ENCODE results near the gene E2F8. TPM values are rescaled to one million over a fixed set of nuclear protein-coding genes. Genes with fewer than 3 reads are reported as not detected.
A peak's percentile ranks its signal among the peaks of the same experiment; 100 is the strongest.

The E2F8 gene
- total RNA-seq, 1 experiment from 2014 or later, result 4.7 TPM

- no peak for DNase-seq (ENCODE audit: low read depth)
Observed at GRCh38 chr11:19253153-19253745, 12.5 kb upstream of the E2F8 start.

GRCh38 chr11:19252394-19253152 lies 11.8 kb upstream of the E2F8 start:
- no peak for DNase-seq (ENCODE audit: low read depth)

- no peak for DNase-seq (ENCODE audit: low read depth)
Observed at GRCh38 chr11:19251577-19251976, 10.8 kb upstream of the E2F8 start.

- no peak for DNase-seq (ENCODE audit: low read depth)
Observed at GRCh38 chr11:19246816-19247215, 6.1 kb upstream of the E2F8 start.

- no peak for DNase-seq (ENCODE audit: low read depth)
Observed at GRCh38 chr11:19245351-19245750, 4.6 kb upstream of the E2F8 start.

GRCh38 chr11:19244621-19245020 lies 3.9 kb upstream of the E2F8 start:
- DNase-seq (ENCODE audit: low read depth), result no peak

- no peak for DNase-seq (ENCODE audit: low read depth)
Observed at GRCh38 chr11:19244084-19244483, 3.3 kb upstream of the E2F8 start.

- DNase-seq (ENCODE audit: low read depth), result no peak
Observed at GRCh38 chr11:19243613-19244012, 2.9 kb upstream of the E2F8 start.

GRCh38 chr11:19243143-19243542 lies 2.4 kb upstream of the E2F8 start:
- no peak for DNase-seq (ENCODE audit: low read depth)

- no peak for DNase-seq (ENCODE audit: low read depth)
Observed at GRCh38 chr11:19242179-19242932, 1.6 kb upstream of the E2F8 start.

- DNase-seq (ENCODE audit: low read depth), result peak; percentile 13
Observed at GRCh38 chr11:19241260-19242178, 774 bp upstream of the E2F8 start.

- peak; percentile 10 for DNase-seq (ENCODE audit: low read depth)
Observed at GRCh38 chr11:19239039-19239438, 1.7 kb downstream of the E2F8 start.

GRCh38 chr11:19237813-19238212 lies 2.9 kb downstream of the E2F8 start:
- DNase-seq (ENCODE audit: low read depth), result no peak

- no peak for DNase-seq (ENCODE audit: low read depth)
Observed at GRCh38 chr11:19237381-19237780, 3.4 kb downstream of the E2F8 start.

- DNase-seq (ENCODE audit: low read depth), result no peak
Observed at GRCh38 chr11:19234231-19234817, 6.4 kb downstream of the E2F8 start.

- DNase-seq (ENCODE audit: low read depth), result peak; percentile 82
Observed at GRCh38 chr11:19232910-19233503, 7.7 kb downstream of the E2F8 start.

- DNase-seq (ENCODE audit: low read depth), result no peak
Observed at GRCh38 chr11:19229671-19230070, 11.1 kb downstream of the E2F8 start.

- DNase-seq (ENCODE audit: low read depth), result no peak
Observed at GRCh38 chr11:19228968-19229367, 11.8 kb downstream of the E2F8 start.

- no peak for DNase-seq (ENCODE audit: low read depth)
Observed at GRCh38 chr11:19226378-19227195, 14.2 kb downstream of the E2F8 start.

- no peak for DNase-seq (ENCODE audit: low read depth)
Observed at GRCh38 chr11:19225581-19225980, 15.2 kb downstream of the E2F8 start.

Measured in RPMI7951 (cell line).